ENCODE data around the gene HPCAL1. TPM values are rescaled to one million over a fixed set of nuclear protein-coding genes. Genes with fewer than 3 reads are reported as not detected.

HPCAL1 gene
- total RNA-seq, 6 experiments from 2014 or later, result 23.1 to 68.8 (median 29.1) TPM

GRCh38 chr2:10402653-10403215 is 100.0 kb downstream of the HPCAL1 start:
- H3K27me3 ChIP-seq, result no peaks in the 10 kb centered on the region
- peak; percentile 65 to 82 (median 77) for DNase-seq
- intact Hi-C loops (cut with DNase I), result loop anchor here in 1 of 2 donors (10.0 kb wide), 1 partner anchor 88 kb away; no protein-coding TSS in a partner anchor
- H3K9me3 ChIP-seq, result no peaks in the 10 kb centered on the region
- no peak for TF ChIP-seq POLR2A (IDR thresholded peaks at IDR 0.05)
- TF ChIP-seq CTCF (IDR thresholded peaks at IDR 0.05), result no peak
- H3K4me3 ChIP-seq, result no peak overlapping the region
- peaks cover 0 to 71% (median 26%) of the 10 kb centered on the region in 4 donors for H3K4me1 ChIP-seq
- peak; percentile 44 to 66 (median 62) for ATAC-seq
- 54% methylated on average over 8 of the region's 8 CpGs for WGBS (ENCODE audit: insufficient coverage, low coverage, low lambda C conversion rate, missing lambda C conversion rate)
- no peaks in the 10 kb centered on the region for H3K36me3 ChIP-seq
- peak overlapping the region; percentile 14 to 74 (median 54) for H3K27ac ChIP-seq

- H3K36me3 ChIP-seq, result no peaks in the 10 kb centered on the region
- DNase-seq, result no peak
- H3K4me1 ChIP-seq, result peaks cover 0 to 86% (median 32%) of the 10 kb centered on the region in 4 donors
- peak overlapping the region in 1 of 3 donors; percentile 40 for H3K27ac ChIP-seq
- H3K27me3 ChIP-seq, result no peaks in the 10 kb centered on the region
- ATAC-seq, result no peak
- no peaks in the 10 kb centered on the region for H3K9me3 ChIP-seq
- TF ChIP-seq CTCF (IDR thresholded peaks at IDR 0.05) (no peak), POLR2A (IDR thresholded peaks at IDR 0.05) (no peak)
- WGBS (ENCODE audit: insufficient coverage, low coverage, low lambda C conversion rate, missing lambda C conversion rate), result 86% methylated on average over 7 of the region's 20 CpGs
- intact Hi-C loops (cut with DNase I), result loop anchor here (5.0 to 10.0 kb wide), 2 partner anchors 90 to 102 kb away; partner anchors contain the start of gene HPCAL1 (in 1 of the 2)
- no peak overlapping the region for H3K4me3 ChIP-seq
These were observed 101.8 kb downstream of the HPCAL1 start for GRCh38 chr2:10404324-10405143.

GRCh38 chr2:10405448-10405847 is 102.7 kb downstream of the HPCAL1 start:
- H3K27me3 ChIP-seq, result no peaks in the 10 kb centered on the region
- ATAC-seq, result no peak
- no peak for DNase-seq
- no peaks in the 10 kb centered on the region for H3K36me3 ChIP-seq
- H3K27ac ChIP-seq, result peak overlapping the region in 1 of 3 donors; percentile 40
- 72% methylated on average over 4 of the region's 13 CpGs for WGBS (ENCODE audit: insufficient coverage, low coverage, low lambda C conversion rate, missing lambda C conversion rate)
- H3K4me1 ChIP-seq, result peaks cover 0 to 81% (median 30%) of the 10 kb centered on the region in 4 donors
- TF ChIP-seq POLR2A (IDR thresholded peaks at IDR 0.05) (no peak), CTCF (IDR thresholded peaks at IDR 0.05) (no peak)
- intact Hi-C loops (cut with DNase I), result loop anchor here (5.0 to 10.0 kb wide), 2 partner anchors 91 to 103 kb away; partner anchors contain the start of gene HPCAL1 (in 1 of the 2)
- H3K9me3 ChIP-seq, result no peaks in the 10 kb centered on the region
- H3K4me3 ChIP-seq, result no peak overlapping the region

- Histone ChIP-seq H3K4me3 (no peak overlapping the region), H3K36me3 (no peaks in the 10 kb centered on the region), H3K27me3 (no peaks in the 10 kb centered on the region), H3K27ac (peak overlapping the region; percentile 13 to 40 (median 18)), H3K9me3 (no peaks in the 10 kb centered on the region), H3K4me1 (peaks cover 0 to 75% (median 25%) of the 10 kb centered on the region in 4 donors)
- intact Hi-C loops (cut with DNase I), result loop anchor here (5.0 to 10.0 kb wide), 2 partner anchors 91 to 104 kb away; partner anchors contain the start of gene HPCAL1 (in 1 of the 2)
- TF ChIP-seq POLR2A (IDR thresholded peaks at IDR 0.05), result no peak
- ATAC-seq (peak in 2 of 4 donors; percentile 21 to 43), DNase-seq (peak in 1 of 3 donors; percentile 77)
- 54% methylated on average over 7 of the region's 10 CpGs for WGBS (ENCODE audit: insufficient coverage, low coverage, low lambda C conversion rate, missing lambda C conversion rate)
These were observed 103.3 kb downstream of the HPCAL1 start for GRCh38 chr2:10406016-10406415.

All from right lobe of liver (tissue), 6 donors.